Mucosa of rectum (tissue), 2 donors: ENCODE measurements around the gene OR2S2.
A peak's percentile ranks its signal among the peaks of the same experiment; 100 is the strongest.
"Not testable (repeated sequence)": the region's sequence is repeated elsewhere in the genome, so short reads cannot be mapped to it uniquely, and the experiment has no call there.

ENCODE experiments used
- H3K27ac ChIP-seq, 2 donors: one replicate each; pipeline ENCODE4 v1.7.0; 2013; ENCODE audit warnings: inconsistent platforms in 2 of 2, low read depth in 2 of 2, low read length in 2 of 2
- H3K27me3 ChIP-seq, 2 donors: one replicate each; pipeline ENCODE4 v1.7.0; 2013; ENCODE audit warnings: low read length in 2 of 2; ENCODE audit not compliant: control insufficient read depth in 2 of 2, insufficient read depth in 2 of 2
- H3K36me3 ChIP-seq, 2 donors: one replicate each; pipeline ENCODE4 v1.7.0; 2013; ENCODE audit warnings: low read length in 2 of 2; ENCODE audit not compliant: control insufficient read depth in 2 of 2, insufficient read depth in 2 of 2
- H3K4me1 ChIP-seq, 2 donors: one replicate each; pipeline ENCODE4 v1.7.0; 2013; ENCODE audit warnings: low read length in 2 of 2, mild to moderate bottlenecking in 1 of 2; ENCODE audit not compliant: control insufficient read depth in 2 of 2, insufficient read depth in 2 of 2
- H3K4me3 ChIP-seq, 2 donors: one replicate each; pipeline ENCODE4 v1.7.0; 2013; ENCODE audit warnings: low read length in 2 of 2
- H3K9ac ChIP-seq, 2 donors: one replicate each; pipeline ENCODE4 v1.7.0; 2013; ENCODE audit warnings: low read length in 2 of 2, low read depth in 1 of 2, mild to moderate bottlenecking in 1 of 2
- H3K9me3 ChIP-seq, 2 donors: one replicate each; pipeline ENCODE4 v1.7.0; 2013; ENCODE audit warnings: low read length in 2 of 2; ENCODE audit not compliant: control insufficient read depth in 2 of 2
- donor health status: healthy.
- donor health status: Normal muscosa, but diverticular disease.

OR2S2 gene

DNA sequence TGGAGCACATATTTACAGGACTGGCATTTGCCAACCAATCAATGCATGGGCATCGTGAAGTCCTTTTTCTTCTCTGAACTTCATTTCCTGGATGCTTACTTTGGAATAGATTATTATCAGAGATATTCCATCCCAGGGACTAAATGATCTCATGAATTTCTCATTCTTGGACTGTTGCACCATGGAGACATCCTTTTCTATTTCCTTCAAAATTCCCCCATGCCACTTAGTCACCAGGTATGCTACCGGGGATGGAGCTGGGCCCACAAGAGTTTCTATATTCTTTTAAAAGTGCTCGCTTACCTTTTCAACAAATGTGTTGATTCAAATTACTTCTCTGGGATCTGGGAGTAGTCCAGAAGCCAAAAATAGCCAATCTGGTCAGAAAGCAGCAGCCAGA, 35.2 kb upstream of the OR2S2 start:
- not testable (repeated sequence) for H3K27ac ChIP-seq, H3K4me3 ChIP-seq, H3K27me3 ChIP-seq, H3K4me1 ChIP-seq, H3K9ac ChIP-seq, H3K36me3 ChIP-seq, H3K9me3 ChIP-seq

DNA sequence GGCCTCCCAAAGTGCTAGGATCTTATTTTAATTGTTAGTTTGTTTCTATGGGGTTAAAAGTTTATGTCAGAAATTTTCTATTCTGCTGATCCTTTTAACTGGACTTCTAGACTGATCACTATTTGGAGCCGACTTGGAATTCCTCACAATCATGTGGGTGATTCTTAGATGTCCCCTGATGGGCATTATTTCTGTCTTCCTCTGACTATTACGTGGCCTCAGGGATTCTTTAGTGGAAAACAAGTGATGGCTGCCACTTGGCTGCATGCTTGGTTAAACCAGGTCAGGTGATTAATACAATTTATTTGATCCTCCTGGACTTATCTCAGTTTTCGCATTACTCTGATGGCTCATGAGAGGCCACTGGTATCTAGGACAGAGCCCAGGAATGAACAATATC, 32.2 kb upstream of the OR2S2 start:
- Histone ChIP-seq H3K9ac (no peak overlapping the region), H3K36me3 (no peaks in the 10 kb centered on the region), H3K4me1 (no peaks in the 10 kb centered on the region), H3K27me3 (no peaks in the 10 kb centered on the region), H3K4me3 (no peak overlapping the region), H3K9me3 (no peaks in the 10 kb centered on the region), H3K27ac (no peak overlapping the region)

DNA sequence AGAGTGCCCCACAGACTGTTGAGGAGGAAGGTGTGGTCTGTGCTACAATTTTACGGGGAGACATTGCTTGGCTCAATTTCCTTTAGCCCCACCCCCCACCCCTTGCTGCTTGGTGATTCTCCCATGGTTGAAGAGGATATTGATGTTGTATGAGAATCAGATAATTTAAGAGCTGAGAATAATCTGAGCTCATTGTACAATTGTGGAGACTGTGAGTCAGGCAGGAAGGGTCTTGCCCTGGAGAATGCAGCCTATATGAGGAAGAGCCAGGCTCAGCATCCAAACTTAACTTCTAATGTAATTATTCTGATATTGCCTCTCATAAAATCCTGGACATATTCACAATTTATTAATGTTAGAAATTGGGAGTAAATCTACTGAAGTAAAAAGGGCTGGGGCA, 26.1 kb upstream of the OR2S2 start:
- H3K36me3 ChIP-seq: no peaks in the 10 kb centered on the region
- no peak overlapping the region for H3K27ac ChIP-seq
- H3K27me3 ChIP-seq: peaks cover 0 to 3% of the 10 kb centered on the region in 2 donors
- H3K4me3 ChIP-seq: no peak overlapping the region
- H3K9me3 ChIP-seq: no peaks in the 10 kb centered on the region
- H3K4me1 ChIP-seq: no peaks in the 10 kb centered on the region
- H3K9ac ChIP-seq: no peak overlapping the region

DNA sequence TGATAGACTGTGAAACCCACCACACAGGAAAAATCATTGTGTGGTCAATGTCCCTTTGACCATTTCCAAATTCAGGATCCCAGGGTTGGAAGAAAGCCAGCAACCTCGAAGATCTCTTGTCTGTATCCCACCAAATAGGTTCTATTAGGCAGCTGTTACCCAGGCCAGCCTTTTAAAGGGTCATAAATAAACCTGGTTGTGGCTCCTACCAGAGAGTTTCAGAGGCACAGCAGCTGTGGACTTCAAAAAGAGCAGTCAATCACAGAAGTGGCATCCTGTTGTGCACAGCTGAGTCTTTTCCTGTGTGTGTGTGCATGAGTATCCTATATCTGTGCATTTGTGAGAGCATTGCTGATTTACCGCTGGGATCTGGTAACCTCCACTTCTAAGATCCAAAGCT, 23.7 kb upstream of the OR2S2 start:
- Histone ChIP-seq H3K36me3 (no peaks in the 10 kb centered on the region), H3K9me3 (peaks cover 0 to under 1% of the 10 kb centered on the region in 2 donors), H3K27me3 (peaks cover 0 to 3% of the 10 kb centered on the region in 2 donors), H3K27ac (no peak overlapping the region), H3K4me1 (no peaks in the 10 kb centered on the region), H3K9ac (no peak overlapping the region), H3K4me3 (no peak overlapping the region)

DNA sequence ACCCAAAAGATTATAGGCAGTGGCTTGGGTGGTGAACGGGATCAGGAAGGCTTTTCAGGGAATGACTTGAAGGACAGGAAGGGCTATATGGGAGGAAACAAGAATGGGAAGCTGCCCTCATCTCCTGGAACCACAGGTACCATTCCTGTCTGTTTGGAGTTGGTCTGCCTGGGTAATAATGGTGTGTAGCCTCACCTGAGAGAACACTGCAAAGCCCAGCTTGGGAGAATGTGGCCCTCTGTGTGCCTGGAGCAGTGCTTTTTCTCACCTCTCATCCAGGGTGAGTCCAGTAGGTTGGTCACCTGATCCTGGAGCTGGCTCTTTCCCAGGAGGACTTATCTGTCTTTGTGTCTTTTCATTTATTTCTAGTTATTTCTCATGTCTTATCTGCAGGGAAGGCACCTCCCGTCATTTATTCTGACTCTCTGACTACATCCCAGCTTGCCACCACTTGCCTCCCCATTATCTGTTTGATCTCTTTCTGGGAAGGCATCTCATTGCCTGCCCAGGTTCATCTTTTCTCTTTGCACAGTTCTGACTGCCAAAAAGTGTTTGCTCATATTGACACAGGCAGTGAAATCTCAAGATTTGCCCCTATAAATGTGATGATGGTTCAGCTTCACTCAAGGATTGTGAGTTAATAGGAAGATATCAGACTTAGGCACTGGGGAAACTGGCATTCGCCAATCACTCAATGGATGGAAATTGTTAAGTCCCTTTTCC, 22.5 kb upstream of the OR2S2 start:
- Histone ChIP-seq H3K9ac (no peak overlapping the region), H3K27me3 (peaks cover 0 to 3% of the 10 kb centered on the region in 2 donors)

DNA sequence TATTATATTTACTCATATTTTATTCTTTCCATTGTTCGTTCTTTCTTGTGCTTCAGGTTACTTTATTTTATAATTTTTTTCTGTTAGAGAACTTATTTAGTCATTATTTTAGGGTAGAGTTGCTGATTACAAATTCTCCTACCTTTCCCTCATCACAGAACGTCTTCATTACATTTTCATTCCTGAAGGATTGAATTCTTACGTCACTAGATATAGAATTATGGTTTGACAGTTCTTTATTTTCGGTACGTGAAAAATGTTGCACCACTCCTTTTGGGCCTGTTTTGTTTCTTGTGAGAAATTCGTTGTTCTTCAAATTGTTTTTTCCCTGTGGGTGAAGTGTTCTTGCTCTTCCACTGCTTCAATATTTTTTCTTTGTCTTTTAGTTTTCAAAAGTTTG, 20.8 kb upstream of the OR2S2 start:
- peaks cover 0 to 3% of the 10 kb centered on the region in 2 donors for H3K27me3 ChIP-seq
- H3K9me3 ChIP-seq: peaks cover 0 to 12% of the 10 kb centered on the region in 2 donors

More for the DNA sequence above, 22.5 kb upstream of the OR2S2 start:
- Histone ChIP-seq H3K4me3 (no peak overlapping the region), H3K27ac (no peak overlapping the region), H3K4me1 (no peaks in the 10 kb centered on the region), H3K36me3 (no peaks in the 10 kb centered on the region), H3K9me3 (peaks cover 0 to 7% of the 10 kb centered on the region in 2 donors)

DNA sequence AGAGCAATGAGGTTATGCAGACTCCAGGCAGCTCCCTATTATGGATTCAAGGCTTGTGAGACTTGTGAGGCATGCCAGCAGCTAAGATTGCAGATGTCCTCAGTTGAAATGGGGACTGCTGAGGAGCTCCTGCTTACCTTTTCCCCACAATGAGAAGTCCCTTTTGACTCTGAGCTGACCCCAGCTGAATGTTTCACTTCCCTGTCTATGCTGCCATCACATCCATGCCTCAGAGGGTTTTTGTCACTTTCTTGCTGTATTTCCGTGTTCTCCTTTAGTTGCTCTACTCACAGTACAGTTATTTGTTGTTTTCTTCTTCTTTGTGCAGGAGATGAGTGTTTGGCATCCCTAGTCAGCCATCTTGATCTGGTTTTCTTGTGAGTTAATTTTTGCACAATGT, 18.8 kb upstream of the OR2S2 start:
- H3K27ac ChIP-seq: no peak overlapping the region
- H3K4me1 ChIP-seq: no peaks in the 10 kb centered on the region
- no peaks in the 10 kb centered on the region for H3K36me3 ChIP-seq
- H3K9me3 ChIP-seq: peaks cover 0 to 12% of the 10 kb centered on the region in 2 donors
- no peak overlapping the region for H3K4me3 ChIP-seq
- H3K9ac ChIP-seq: no peak overlapping the region
- H3K27me3 ChIP-seq: peaks cover 0 to 3% of the 10 kb centered on the region in 2 donors

More for the DNA sequence above, 20.8 kb upstream of the OR2S2 start:
- no peaks in the 10 kb centered on the region for H3K4me1 ChIP-seq
- H3K36me3 ChIP-seq: no peaks in the 10 kb centered on the region
- no peak overlapping the region for H3K9ac ChIP-seq
- H3K4me3 ChIP-seq: no peak overlapping the region
- no peak overlapping the region for H3K27ac ChIP-seq

DNA sequence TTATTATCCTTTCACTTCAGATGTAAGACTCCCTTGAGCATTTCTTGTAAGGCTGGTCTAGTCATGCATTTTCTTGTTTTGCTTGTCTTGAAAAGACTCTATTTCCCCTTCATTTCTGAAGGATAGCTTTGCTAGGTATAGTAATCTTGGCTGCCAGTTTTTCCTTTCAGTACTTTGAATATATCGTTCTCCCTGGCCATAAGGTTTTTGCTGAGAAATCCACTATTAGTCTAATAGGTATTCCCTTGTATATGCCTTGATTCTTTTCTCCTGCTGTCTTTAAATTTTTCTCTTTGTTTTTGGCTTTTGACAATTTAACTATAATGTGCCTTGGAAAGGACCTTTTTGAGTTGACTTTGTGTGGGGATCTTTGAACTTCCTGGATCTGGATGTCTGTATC, 16.8 kb upstream of the OR2S2 start:
- Histone ChIP-seq H3K36me3 (no peaks in the 10 kb centered on the region), H3K27ac (no peak overlapping the region), H3K4me1 (no peaks in the 10 kb centered on the region), H3K4me3 (no peak overlapping the region), H3K9ac (no peak overlapping the region), H3K9me3 (peaks cover 0 to 12% of the 10 kb centered on the region in 2 donors), H3K27me3 (no peaks in the 10 kb centered on the region)

DNA sequence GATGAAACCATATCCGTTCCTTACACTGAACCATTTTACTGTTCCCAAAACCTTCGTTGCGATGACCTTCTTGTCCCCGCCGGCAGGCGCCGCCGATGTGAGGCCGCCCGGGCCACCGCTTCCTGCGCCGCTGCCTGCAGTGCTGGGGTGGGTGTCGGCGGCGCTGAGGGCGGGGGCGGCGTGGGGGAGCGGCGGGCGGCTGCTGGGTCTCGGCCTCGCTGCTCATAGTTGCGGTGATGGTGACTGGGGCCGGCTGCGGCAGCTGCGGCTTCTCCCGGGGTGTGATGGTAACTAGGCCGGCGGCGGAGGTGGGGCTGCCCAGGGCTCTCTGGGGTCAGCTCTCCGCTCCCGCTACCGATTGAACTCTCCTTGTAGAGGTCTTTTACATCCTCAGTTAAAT, 14.1 kb upstream of the OR2S2 start:
- Histone ChIP-seq H3K27ac (no peak overlapping the region), H3K4me1 (peaks cover 0 to 4% of the 10 kb centered on the region in 2 donors), H3K9ac (no peak overlapping the region), H3K27me3 (no peaks in the 10 kb centered on the region), H3K4me3 (no peak overlapping the region), H3K9me3 (peaks cover 0 to 12% of the 10 kb centered on the region in 2 donors), H3K36me3 (no peaks in the 10 kb centered on the region)

DNA sequence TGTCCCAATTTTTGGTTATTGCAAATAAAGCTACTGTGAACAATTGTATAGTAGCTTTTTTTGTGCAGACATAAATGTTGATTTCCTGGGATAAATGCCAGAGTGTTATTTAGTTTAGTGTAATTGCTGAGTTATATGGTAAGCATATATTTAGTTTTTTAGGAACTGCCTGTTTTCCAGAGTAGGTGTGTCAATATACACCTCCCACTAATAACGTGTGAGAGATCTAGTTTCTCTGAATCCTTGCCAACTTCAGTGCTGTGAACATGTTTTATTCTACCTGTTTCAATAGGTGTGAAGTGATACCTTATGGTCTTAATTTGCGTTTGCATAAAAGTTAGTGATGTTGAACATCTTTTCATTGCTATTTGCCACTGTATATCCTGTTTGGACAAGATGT, 9.1 kb upstream of the OR2S2 start:
- H3K27ac ChIP-seq: peak overlapping the region; percentile 53 to 74
- H3K4me1 ChIP-seq: peaks cover 0 to 14% of the 10 kb centered on the region in 2 donors
- no peaks in the 10 kb centered on the region for H3K9me3 ChIP-seq
- H3K36me3 ChIP-seq: no peaks in the 10 kb centered on the region
- no peak overlapping the region for H3K4me3 ChIP-seq
- no peaks in the 10 kb centered on the region for H3K27me3 ChIP-seq
- no peak overlapping the region for H3K9ac ChIP-seq
